Hematopoietic multipotent progenitor cell treated with erythropoietin and hydrocortisone succinate and interleukin-3 and kit ligand, for 6 days (in vitro differentiated cells): ENCODE measurements around the gene CREB3L2.

Source experiments
- DNase-seq: peaks from one replicate; pipeline ENCODE4 v3.0.0-alpha.2; 2015

The CREB3L2 gene

DNA sequence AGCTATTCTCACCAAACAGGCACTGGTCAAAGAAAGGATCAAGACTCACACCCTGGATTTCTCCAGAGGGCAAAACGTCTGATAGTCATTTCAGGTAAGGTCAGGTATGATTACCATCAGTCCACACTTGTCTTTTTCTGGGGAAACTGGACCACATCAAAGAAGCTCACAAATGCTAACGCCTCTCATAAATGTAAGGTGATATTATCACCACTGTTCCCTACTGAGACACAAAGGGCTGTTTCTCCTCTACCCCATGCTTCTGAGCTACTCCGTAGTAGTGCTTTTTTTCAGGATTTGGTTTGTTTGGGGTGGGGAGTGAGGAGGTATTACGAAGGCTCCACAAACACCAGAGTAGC is 51.6 kb downstream of the CREB3L2 start:
- no peak for DNase-seq

DNA sequence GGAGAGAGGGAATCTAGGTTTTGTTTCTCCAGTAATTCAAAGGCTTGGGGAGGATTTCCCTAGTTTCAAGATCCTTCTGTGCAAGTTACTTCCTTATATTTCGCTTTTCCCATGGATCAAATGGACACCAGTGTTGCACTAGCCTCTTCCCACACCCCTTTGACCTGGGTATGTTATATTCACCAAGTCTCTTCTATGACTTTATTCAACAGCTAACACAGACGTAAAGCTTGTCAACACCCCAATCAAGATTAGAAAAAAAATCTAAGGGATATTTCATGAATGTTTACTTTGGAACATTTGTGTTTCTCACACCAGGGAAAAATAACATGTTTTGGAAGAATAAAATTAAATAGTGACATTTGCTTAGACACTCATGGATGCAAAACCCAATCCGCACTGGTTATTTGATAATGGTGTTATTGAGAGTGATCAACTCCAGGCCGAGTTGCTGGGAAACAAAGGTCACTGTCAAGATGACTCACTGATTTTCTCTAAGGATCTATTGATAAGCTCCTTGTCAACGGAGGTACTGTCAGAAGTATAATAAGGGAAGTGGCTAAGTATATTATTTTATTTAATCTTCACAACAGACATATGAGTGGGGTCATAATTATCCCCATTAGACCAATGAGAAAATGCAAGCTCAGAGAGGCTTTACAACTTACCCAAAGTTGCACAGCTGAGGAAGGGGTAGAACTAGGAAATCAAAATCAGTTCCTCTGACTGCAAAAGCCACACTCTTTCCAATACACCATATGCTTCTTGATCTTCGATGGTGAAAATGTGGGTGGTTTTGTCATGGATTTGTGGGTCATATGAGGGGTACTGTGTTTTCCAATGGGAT is 52.2 kb downstream of the CREB3L2 start:
- DNase-seq, result no peak

DNA sequence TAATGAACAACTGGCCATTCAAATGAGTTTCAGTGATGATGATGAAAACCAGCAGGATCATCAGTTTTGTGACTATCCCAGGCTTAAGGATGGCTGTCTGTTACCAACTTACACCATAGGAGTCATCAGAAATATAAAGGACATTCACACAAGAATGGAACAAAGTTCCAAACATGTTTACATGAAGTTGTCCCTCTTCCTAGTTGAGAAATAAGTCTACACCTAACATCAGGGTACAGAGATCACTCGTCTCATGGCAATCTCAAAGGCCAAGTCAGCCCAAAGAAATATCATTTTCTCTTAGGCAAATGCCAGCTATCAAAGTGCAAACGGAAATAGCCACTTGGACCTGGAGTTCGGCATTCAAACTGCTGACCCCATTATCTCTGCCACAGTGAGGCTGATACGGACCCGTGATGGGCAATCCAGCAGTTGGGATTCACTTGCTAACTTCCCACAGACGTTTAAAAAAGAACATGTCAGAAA is 53.0 kb downstream of the CREB3L2 start:
- DNase-seq, result no peak

DNA sequence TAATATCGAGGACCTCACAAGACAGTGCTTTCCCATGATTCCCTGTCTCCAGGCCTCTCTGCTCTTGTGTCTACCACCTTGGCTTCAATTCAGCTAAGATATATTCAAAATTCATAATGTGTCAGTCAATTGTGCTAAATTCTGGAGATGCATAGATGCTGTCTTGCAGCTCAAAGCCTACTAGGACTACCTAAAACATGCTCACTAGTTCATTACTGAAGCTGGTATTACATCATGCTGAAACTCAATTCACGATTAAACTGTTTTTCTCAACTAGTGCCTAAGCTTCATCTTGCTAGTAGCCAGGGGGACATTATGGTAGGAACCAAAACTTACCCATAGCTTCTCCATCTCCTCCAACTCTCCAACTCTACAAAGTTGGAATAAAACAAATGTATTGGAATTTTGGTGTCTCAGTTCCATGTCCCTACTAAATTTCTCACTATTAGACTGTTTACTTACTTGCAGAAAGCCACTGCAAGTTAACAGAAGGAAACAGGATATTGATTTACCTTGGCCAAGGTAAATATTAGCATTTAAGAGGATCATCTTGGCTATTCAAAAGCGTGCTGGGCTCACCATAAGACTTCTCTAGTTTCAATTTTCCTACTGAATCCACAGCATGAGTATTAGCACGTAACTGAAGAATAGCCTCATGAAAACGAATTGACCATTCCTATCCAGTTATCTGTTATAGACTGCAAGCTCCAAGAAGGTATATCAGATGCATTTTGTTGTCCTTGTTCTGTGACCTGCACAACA is 53.6 kb downstream of the CREB3L2 start:
- no peak for DNase-seq

DNA sequence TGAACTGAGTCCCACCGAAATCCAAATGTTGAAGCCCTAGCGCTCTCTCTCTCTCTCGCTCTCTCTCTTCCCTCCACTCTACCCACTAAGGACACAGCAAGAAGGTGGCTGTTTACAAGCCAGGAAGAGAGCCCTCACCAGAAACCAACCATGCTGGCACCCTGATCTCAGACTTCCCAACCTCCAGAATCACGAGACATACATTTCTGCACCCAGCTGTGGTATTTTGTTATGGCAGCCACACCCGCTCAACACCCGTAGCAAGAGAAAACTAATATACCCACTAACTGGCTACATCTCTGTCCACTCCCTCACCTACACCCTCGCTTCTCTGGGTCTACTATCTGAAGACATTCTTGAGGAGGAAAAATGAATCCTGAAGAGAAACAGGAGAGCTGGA is 54.8 kb downstream of the CREB3L2 start:
- DNase-seq, result no peak

DNA sequence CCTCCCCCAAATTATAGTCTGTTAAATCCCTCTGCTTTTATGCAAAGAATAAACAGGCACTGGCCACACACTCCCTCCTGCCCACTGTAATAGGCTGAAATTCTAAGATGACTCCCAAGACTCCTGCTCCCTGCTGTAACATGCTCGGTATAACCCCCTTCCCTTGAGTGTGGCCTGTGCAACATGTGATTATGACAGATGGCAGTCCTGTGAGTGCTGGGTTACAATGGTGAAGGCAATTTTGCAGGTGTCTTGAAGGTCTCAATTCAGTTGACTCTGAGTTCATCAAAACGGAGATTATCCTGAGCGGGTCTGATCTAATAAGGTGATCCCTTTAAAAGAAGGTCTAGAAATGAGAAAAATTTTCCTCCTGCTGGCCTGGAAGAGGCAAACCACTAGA is 55.9 kb downstream of the CREB3L2 start:
- no peak for DNase-seq

DNA sequence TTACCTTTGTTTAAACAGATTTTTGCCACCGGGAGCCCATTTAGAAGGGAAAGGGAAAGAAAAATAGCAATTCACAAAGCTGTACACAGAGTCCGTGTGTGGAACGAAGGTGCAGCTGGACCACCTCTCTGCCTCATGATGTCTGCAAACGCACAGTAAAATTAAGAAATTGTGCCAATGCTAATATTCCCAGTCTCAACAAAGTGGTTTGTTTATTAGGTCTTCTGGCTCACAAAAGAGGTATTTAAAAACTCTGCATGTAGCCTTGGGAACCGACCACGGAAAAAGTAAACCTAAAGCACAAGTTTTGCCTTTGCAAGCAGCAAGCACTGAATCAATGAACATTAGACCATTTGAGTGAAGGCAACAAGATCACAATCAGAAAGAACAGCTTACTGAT is 57.7 kb downstream of the CREB3L2 start:
- no peak for DNase-seq

DNA sequence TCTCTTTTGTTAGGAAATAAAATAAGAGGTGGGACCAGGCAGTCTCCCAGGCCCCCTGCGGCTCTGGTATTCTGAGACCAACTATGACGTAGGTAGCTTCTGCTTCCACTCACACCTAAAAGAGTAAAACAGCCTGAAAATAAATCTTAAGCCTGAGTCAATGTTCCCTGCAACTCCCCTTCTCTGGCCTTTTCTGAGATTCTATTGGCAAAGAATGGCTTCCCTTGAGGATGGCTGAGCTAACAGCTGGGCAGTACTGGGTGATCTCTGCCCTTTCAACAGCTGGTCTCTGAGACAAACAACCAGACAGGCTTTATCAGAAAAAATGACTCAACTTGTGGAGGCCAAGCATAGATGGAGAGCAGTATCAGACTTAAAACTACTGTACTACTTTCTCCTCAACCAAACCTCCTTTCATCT is 58.7 kb downstream of the CREB3L2 start:
- DNase-seq, result peak; percentile 53

DNA sequence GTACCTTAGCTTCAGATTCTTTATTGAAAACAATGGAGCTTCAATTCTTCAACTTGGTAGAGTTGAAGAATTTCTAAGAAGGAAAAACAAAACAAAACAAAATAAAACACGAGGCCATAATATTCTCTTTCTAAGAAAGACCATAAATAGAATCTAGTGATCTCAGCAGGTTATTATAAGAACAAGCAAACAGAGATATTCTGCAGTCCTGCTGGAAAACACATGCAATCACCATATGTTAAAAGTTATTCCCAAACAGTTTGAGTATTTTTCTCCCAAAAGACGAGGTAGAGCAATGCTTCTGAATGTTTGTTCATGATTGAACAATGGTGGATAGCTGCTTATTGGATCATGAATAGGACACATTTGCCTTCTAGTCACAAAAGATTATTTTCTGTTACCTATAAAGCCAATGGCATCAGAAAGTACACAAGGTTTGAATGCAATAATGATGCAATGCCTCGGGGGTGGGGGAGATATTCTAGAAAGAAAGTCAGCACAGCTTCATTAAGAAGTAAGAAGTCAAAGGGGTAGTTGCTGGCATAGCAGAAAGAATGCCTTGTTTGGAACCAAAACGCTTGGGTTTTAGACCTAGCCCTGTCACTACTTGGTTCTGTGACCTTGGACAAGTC is 59.3 kb downstream of the CREB3L2 start:
- no peak for DNase-seq

DNA sequence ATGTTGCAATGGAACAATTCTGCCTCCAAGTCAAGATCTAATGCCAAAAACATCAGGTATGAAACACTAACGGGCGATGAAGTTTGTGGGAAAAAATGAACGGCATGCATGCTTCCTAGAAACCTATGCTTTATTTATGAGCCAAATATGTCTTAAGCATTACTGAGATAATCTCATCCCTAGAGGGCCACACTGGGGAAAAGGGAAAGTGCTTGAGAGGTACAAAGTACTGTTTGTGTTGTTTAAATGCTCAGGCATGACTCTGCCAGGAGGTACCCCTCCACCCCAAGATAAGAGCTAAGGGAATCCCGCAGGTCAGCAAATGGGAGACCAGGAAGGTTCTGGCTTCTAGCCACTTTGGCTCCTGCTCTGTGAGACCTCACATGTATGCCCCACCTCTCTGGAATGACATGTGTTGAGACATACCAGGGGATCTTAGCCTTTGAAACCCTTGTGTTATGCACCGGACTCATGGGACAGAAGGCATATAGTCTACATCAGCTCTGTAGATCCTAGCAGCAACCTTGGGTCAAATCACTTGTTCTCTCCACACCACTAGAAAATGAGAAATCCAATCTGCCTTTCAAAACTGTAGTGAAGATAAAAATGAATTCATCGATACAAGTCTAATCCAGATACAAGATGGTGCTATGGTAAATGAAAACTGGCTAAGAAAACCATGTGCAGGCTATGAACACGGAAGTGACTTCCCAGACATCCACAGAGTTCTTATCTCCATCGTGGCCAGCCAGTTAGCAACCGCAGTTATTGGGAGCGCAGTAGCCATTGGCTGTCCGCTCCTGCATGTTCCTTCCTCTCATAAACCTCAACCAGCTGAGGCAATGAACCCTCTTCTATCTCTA is 61.0 kb downstream of the CREB3L2 start:
- DNase-seq, result no peak

DNA sequence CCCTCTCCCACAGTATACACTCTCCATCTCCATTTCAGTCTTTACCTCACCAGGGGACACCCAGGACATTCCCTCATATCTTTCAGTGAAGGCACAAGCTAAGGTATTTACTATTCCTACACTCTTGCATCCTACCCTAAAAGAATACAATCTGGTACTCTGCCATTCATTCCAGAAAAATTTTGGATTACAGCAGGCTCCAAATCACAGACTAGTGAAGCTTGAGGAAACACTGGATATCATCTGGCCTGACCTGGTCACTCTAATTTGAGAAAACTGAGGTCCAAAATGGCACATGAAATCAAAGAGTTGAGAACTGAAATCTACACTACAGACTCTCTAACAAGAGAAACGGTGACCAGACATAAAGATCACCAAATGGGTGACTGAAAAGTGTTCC is 61.7 kb downstream of the CREB3L2 start:
- DNase-seq, result no peak

DNA sequence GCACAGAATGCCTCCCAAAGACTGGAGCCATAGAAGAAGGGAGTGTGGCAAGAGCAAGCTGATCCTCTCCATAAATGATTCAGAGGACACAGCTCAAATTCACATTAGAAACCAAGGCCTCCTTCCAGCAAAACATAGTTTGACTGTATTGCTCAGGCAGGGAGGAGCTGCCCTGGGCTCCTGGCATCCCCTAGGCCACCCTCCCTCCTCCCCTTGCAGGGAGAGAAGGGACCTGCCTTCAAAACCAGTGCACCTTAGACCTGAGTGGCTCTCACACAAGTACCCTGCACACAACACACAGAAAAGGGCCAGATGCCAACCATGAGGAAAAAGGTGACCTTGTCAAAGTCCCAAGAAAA is 64.7 kb downstream of the CREB3L2 start:
- DNase-seq, result no peak

DNA sequence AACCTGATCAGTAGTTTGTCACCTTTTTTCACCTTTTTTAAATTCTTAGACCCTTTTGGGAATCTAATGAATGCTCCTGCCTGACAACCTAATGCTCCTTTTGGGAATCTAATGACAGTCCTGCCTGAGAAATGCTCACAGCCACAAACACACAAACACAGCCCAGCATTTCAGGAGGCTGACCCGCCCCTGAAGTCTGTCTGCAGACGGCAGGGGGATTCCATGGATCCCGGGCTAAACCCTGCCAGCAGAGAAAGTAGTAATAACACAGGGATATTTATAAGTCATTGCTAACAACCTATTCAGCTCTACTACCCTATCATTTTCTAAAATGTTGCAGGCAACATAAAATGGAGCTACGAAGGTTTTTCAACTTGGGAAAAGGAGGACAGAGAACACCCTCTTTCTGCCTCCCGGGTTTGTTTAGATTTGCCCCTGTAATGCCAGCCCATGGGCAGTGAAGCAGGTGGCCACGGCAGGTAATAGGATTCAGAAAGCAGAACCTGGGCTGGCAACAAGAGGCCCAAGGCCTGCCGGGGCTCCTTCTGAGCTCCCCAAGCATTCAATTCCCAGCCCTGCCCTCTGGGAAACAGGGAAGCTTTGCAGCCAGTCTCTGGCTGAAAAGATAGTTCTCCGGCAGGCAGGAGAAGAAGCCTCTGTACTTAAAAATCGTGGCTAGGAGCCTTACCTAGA is 65.2 kb downstream of the CREB3L2 start:
- DNase-seq, result no peak

DNA sequence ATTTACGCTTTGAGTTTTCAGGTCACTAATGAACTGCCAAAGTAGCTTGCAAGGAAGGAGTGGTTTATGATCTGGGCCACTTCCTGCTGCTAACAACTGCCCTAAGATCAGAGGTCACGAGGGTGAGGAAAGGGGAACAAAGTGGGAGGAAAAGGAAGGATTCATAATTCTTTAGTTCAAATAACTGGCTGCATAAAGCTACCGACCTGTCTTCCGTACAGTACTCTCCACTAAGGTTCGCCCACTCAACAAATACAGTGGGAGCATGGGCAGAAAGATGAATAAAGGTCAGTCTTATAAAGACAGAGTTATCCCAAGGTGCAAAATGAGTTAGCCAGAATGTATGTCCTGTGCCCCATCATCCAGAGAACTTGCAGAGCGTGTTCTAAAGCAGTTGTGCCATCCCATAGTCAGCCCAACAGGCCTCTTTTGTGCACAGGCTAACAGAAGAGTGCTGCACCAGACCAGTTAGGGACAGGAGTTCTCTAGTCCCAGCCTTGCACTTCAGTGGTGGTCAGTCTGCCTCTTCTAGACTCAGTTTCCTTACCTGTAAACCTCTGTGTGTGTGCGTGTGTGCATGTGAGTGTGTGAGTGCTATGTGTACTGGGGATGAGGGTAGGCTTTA is 65.9 kb downstream of the CREB3L2 start:
- DNase-seq, result peak; percentile 79

DNA sequence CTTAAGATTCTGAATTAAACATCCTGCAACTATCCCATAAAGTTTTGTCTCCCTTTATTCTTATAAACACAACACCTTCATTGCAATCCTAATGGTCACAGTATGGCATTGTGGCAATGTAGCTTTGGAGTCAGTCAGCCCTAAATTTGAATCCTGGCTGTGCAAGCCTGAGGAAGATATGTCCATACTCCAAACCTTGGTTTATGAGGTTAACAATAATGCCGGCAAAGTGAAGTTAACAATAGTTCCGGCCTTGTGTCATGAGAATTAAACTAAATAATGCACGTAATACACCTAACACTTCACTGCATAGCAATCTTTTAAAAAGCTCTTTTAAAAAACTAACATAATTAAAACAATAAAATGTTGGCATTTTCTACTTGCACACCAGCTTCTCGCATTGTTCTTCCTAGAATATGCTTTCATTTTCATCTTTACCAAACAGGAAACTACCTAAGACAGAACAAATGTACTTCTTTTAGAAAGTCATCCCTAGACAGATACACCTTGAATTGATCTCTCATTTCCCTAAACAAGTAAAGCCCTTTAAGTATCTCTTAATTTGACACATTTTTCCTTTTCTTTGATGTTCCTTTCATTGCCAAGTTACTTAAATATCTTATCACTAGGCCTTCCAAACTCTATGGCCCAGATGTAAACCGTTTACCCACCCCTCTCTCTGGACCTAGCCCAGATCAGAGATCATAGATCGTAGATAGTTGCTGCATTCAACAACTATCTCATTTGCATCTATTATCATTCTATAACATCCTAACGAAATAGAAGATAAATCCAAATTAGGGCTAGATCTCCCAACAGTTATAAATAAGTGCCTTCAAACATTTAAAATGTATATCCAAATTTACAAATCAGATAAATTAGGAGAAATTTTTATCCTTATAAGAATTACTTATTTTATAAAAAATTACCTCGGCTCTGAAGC is 66.7 kb downstream of the CREB3L2 start:
- DNase-seq, result peak; percentile 44

DNA sequence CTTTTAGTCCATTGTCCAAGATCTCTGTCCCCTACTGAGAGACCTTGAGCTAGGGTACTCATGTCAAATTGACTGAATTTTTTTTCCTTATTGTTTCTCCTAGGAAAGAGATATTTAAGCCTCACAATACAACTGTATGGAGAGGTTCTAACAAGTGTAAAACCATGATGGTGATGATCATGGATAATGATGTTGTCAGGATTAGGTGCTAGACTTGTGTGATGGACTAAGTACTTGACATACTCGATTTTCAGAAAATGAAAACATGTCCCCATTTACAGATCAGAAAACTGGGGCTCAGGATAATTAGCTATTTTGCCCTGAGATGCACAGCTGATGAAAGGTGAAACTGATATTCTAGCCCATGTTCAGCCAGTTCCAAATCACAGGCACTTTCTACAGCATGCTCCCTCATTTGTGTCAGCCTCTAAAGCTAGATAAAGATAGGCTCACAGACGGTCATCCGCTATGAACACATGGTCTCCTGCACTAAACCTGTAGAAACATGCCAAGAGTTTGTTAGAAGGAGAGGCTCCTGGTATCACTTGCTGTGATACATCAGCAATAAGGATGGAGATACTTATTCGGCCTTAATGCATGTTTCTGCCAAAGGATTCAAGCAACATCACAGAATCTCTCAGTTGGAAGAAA is 67.6 kb downstream of the CREB3L2 start:
- DNase-seq, result peak; percentile 57

DNA sequence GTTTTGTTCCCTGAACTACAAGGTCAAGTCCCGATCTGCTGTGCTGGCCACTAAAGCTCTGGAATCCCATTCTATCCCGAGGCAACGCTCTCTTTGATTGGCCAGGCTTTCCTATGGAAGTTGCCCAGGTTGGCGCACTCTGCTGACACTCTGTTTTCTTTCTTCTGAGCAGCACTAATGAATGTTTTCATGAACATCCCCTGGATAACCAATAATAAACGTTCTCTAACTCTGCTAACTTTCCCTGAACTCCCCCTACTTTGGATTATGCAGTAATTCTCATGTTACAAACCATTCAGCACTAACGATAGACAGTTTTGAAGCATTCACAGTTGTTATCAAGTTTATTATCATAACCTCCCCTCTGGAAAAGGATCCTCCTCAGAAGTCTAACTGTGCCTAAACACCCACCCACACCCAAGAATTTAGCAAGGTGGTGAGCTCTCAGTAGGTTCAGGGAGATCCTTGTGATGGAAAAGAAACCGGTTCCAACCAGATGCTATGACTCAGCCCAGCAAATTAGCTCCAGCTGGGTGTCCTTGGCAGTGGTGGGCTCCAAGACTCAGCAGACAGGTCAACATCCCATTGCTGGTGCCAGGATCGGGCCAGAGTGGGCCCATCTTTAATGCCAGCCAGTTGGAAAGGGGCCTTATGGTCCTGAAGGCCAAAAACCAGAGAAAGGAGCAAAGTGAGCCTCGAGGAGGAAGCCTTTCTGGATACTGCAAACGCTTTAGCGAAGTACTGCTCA is 68.4 kb downstream of the CREB3L2 start:
- peak; percentile 64 for DNase-seq

DNA sequence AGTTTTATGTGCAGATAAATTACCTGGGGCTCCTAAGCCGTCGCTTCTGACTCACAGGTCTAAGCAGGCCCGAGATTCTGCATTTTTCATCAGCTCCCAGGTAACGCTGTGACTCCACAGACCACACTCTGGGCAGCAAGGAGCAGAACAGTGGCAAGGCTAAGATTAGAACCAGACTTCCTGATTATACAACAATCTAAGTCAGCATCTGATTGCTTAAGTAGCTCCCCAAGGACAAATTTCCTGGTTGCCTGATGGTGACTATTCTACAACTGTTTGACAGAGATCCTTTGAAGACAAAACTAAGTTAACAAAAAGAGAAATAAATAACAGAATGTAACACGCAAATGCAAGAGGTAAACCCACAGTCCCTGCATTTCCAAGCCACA is 69.0 kb downstream of the CREB3L2 start:
- peak; percentile 42 for DNase-seq

DNA sequence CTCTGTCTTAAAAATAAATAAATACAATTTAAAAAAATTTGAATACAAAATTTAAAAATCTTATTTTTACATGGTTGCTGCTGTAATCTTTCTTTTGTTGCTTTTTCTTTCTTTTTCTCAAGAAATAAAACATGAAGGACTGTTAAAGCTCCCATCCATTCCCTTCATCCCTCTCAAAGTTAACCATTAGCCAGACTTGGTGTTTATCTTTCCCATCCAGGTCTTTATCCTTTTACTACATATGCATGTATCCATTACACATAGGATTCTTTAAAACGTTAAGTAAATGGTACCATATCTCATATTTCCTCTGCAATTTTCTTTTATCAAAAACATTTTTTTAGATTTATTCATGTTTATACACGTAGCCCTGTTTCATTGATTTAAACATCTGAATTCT is 70.1 kb downstream of the CREB3L2 start:
- no peak for DNase-seq
